ENCODE measurements around the gene NEK6. TPM values are rescaled to one million over a fixed set of nuclear protein-coding genes. Genes with fewer than 3 reads are reported as not detected.

The NEK6 gene
- total RNA-seq, 4 donors from 2014 or later: 2.0 to 15.3 (median 7.3) TPM

DNA sequence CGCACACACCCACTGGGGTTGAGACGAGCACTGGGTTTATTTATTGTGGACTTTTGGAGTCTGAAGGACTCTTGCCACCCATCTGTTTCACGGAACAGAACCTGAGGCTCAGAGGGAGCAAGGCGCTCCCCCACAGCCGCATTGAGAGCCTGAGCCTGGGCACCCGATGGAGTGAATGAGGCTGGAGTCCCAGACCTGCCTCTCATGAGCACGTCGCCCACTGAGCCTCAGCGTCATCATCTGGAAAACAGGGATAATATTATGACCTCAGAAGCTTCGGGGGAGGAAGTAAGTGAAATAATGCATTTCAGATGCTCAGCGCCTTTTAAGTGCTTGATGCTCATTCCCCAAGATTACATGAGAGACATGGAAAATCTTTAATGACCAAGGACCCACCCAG lies 5.5 kb downstream of the NEK6 start:
- Histone ChIP-seq H3K27ac (peak overlapping the region in 3 of 4 donors; percentile 23 to 81 (median 52)), H3K36me3 (peaks cover 0 to 7% (median 0%) of the 10 kb centered on the region in 3 donors), H3K4me1 (peaks cover 49 to 100% (median 70%) of the 10 kb centered on the region in 3 donors), H3K9me3 (no peaks in the 10 kb centered on the region), H3K27me3 (no peaks in the 10 kb centered on the region), H3K4me3 (no peak overlapping the region)
- intact Hi-C loops (cut with DNase I): no loop called here
- 81 to 94% methylated on average over 5 to 7 of the region's 11 CpGs for WGBS, 2 donors
- no peak for TF ChIP-seq POLR2A (IDR thresholded peaks at IDR 0.05)
- TF ChIP-seq, protein P1, sequence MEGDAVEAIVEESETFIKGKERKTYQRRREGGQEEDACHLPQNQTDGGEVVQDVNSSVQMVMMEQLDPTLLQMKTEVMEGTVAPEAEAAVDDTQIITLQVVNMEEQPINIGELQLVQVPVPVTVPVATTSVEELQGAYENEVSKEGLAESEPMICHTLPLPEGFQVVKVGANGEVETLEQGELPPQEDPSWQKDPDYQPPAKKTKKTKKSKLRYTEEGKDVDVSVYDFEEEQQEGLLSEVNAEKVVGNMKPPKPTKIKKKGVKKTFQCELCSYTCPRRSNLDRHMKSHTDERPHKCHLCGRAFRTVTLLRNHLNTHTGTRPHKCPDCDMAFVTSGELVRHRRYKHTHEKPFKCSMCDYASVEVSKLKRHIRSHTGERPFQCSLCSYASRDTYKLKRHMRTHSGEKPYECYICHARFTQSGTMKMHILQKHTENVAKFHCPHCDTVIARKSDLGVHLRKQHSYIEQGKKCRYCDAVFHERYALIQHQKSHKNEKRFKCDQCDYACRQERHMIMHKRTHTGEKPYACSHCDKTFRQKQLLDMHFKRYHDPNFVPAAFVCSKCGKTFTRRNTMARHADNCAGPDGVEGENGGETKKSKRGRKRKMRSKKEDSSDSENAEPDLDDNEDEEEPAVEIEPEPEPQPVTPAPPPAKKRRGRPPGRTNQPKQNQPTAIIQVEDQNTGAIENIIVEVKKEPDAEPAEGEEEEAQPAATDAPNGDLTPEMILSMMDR (IDR thresholded peaks at IDR 0.05): no peak
- no peak for DNase-seq

DNA sequence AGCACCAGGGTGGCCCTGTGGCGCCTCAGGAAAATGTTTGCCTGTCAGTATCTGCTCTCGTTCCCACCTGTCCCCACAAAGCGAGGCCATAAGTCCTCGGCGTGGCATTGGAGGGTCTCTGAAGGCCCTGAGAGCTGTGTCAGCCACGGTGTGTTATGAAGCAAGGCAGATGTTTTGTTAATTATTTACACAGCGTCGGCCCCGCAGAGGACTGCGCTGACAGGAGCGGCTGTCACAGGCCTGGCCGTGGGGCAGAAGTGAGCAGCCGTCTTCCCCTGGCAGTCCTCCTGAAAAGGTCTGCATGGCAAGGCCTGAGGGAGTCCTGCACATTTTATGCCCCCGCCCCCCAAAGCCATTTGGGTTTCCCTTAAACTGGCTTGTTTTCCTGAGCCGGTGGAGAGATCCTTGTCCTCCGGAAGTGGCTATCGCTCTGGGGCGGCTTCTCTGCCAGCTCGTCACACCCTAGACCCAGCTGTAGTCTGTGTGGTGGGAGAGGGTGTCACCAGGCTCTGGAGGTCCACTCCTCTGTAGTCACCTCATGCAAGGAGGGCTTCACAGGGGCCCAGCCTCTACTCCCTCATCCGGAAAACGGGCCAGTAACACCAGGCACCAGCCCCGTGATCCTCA lies 6.2 kb downstream of the NEK6 start:
- peak overlapping the region in 3 of 4 donors; percentile 46 to 81 (median 52) for H3K27ac ChIP-seq
- peaks cover 49 to 100% (median 64%) of the 10 kb centered on the region in 3 donors for H3K4me1 ChIP-seq
- no peak for DNase-seq
- intact Hi-C loops (cut with DNase I): no loop called here
- H3K9me3 ChIP-seq: no peaks in the 10 kb centered on the region
- no peaks in the 10 kb centered on the region for H3K27me3 ChIP-seq
- peak overlapping the region in 1 of 4 donors; percentile 17 for H3K4me3 ChIP-seq
- peaks cover 0 to 7% (median 0%) of the 10 kb centered on the region in 3 donors for H3K36me3 ChIP-seq
- 79 to 87% methylated on average over 15 to 16 of the region's 22 CpGs for WGBS, 2 donors
- TF ChIP-seq, protein P1 (IDR thresholded peaks at IDR 0.05): no peak
- no peak for TF ChIP-seq POLR2A (IDR thresholded peaks at IDR 0.05)

DNA sequence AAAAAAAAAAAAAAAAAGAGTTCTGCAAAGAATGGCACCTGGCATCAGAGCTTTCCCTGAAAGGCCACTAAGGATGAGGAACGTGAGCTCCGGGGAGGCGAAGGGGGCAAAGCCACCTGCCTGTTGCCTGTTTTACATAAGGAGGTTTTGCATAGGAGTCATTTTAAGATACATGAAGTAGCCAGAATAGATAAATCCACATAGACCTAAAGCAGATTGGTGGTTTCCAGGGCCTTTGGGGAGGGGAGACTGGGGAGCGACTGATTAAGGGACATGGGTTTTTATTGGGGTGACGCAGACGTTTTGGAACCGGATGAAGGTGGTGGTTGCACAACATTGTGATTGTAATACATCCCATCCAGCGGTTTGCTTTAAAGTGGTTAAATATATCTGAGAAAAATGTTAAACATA lies 7.1 kb downstream of the NEK6 start:
- DNase-seq: no peak
- H3K4me1 ChIP-seq: peaks cover 40 to 99% (median 58%) of the 10 kb centered on the region in 3 donors
- intact Hi-C loops (cut with DNase I): no loop called here
- no peaks in the 10 kb centered on the region for H3K27me3 ChIP-seq
- H3K9me3 ChIP-seq: no peaks in the 10 kb centered on the region
- TF ChIP-seq, protein P1 (IDR thresholded peaks at IDR 0.05): no peak
- TF ChIP-seq POLR2A (IDR thresholded peaks at IDR 0.05): no peak
- 61 to 76% methylated on average over 8 of the region's 8 CpGs for WGBS, 2 donors
- peaks cover 0 to 7% (median 0%) of the 10 kb centered on the region in 3 donors for H3K36me3 ChIP-seq
- no peak overlapping the region for H3K4me3 ChIP-seq
- H3K27ac ChIP-seq: peak overlapping the region in 2 of 4 donors; percentile 13 to 39

DNA sequence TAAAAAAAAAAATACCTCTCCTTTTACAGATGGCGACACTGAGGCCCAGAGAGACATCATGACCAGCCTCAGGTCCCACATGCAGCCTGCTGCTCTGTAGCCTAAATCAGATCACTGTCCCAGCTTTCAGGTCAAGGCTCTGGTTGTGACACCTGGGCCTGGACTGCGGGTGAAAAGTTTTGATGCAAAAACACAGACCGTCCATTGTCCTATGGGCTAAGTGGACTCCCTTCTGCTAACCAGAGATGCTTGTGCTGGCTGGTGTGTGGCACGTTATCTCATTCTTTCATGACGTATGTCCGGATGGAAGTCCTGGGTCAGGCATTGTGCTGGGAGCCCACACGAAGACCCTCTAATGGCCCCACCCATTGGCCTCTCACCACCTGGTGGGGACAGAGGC lies 7.8 kb downstream of the NEK6 start:
- Histone ChIP-seq H3K36me3 (peaks cover 0 to 7% (median 0%) of the 10 kb centered on the region in 3 donors), H3K27ac (peak overlapping the region in 3 of 4 donors; percentile 13 to 72 (median 28)), H3K4me3 (no peak overlapping the region), H3K27me3 (no peaks in the 10 kb centered on the region), H3K4me1 (peaks cover 35 to 99% (median 57%) of the 10 kb centered on the region in 3 donors), H3K9me3 (no peaks in the 10 kb centered on the region)
- 92% methylated on average over 7 of the region's 7 CpGs; no CpG with 5 or more reads in 1 of the 2 donors for WGBS, 2 donors
- intact Hi-C loops (cut with DNase I): no loop called here
- no peak for TF ChIP-seq POLR2A (IDR thresholded peaks at IDR 0.05)
- TF ChIP-seq, protein P1 (IDR thresholded peaks at IDR 0.05): no peak
- DNase-seq: no peak

DNA sequence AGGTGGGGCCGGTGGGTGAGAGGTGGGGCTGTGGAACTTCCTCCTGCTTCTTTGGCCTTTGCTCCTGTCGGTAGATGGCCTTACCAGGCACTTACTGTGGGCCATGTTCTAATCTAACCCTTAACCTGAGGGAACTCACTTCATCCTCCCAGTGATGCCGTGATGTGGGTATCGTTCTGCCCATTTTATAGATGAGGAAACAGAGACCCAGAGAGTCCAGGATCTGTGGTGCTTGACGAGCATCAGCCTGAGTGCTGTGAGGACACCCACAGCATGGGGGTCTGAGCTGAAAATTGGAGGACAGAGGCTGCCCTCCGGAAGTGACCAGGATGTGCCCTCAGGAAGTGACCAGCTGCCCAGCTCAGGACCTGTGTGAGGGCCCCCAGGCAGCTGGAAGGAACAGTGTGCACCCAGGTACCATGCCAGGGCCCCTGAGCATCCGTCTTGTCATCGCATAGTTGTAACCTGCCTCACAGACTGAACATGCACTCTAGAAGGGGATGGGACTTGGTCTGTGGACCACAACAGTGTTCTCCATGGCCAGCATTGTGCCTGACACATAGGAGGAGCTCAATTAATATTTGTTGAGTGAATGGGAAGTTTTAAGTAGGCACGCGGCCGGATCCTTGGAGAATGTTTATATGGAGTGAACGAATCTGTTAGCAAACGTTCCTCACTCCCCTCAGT lies 8.5 kb downstream of the NEK6 start:
- 63 to 80% methylated on average over 6 to 9 of the region's 13 CpGs for WGBS, 2 donors
- DNase-seq: no peak
- H3K4me3 ChIP-seq: no peak overlapping the region
- no peaks in the 10 kb centered on the region for H3K27me3 ChIP-seq
- H3K27ac ChIP-seq: peak overlapping the region in 3 of 4 donors; percentile 28 to 72 (median 49)
- H3K36me3 ChIP-seq: peaks cover 0 to 7% (median 0%) of the 10 kb centered on the region in 3 donors
- intact Hi-C loops (cut with DNase I): no loop called here
- no peaks in the 10 kb centered on the region for H3K9me3 ChIP-seq
- peaks cover 34 to 99% (median 53%) of the 10 kb centered on the region in 3 donors for H3K4me1 ChIP-seq
- TF ChIP-seq, protein P1 (IDR thresholded peaks at IDR 0.05): no peak
- no peak for TF ChIP-seq POLR2A (IDR thresholded peaks at IDR 0.05)

Measured in esophagus squamous epithelium (tissue), 5 donors.